Muscle layer of colon (tissue), 2 donors: ENCODE data around the gene IGSF9.

Source experiments
- H3K27ac ChIP-seq: one replicate; pipeline ENCODE4 v1.7.0; 2013; ENCODE audit warnings: low read depth, mild to moderate bottlenecking, low read length, moderate library complexity
- H3K27me3 ChIP-seq, 2 donors: one replicate each; pipeline ENCODE4 v1.7.0; 2013; ENCODE audit warnings: low read length in 2 of 2, mild to moderate bottlenecking in 2 of 2; ENCODE audit not compliant: insufficient read depth in 2 of 2, control insufficient read depth in 1 of 2
- H3K36me3 ChIP-seq: one replicate; pipeline ENCODE4 v1.7.0; 2013; ENCODE audit warnings: mild to moderate bottlenecking, low read length; ENCODE audit not compliant: insufficient read depth
- H3K4me1 ChIP-seq: one replicate; pipeline ENCODE4 v1.7.0; 2013; ENCODE audit warnings: mild to moderate bottlenecking, low read length; ENCODE audit not compliant: insufficient read depth
- H3K4me3 ChIP-seq, 2 donors: one replicate each; pipeline ENCODE4 v1.7.0; 2013; ENCODE audit warnings: low read length in 2 of 2, low read depth in 1 of 2, mild to moderate bottlenecking in 1 of 2, moderate library complexity in 1 of 2
- H3K9ac ChIP-seq: one replicate; pipeline ENCODE4 v1.7.0; 2013; ENCODE audit warnings: low read length
- H3K9me3 ChIP-seq: one replicate; pipeline ENCODE4 v1.7.0; 2013; ENCODE audit warnings: mild to moderate bottlenecking, low read length
- donor health status: abdominal sarcoma.
- donor health status: Adenocarcinoma of cecum.

The IGSF9 gene

GRCh38 chr1:159936273-159936904 is 9.0 kb downstream of the IGSF9 start:
- H3K27ac ChIP-seq, result no peak overlapping the region
- no peak overlapping the region for H3K9ac ChIP-seq
- no peaks in the 10 kb centered on the region for H3K4me1 ChIP-seq

GRCh38 chr1:159935719-159936272 is 9.6 kb downstream of the IGSF9 start:
- Histone ChIP-seq H3K36me3 (no peaks in the 10 kb centered on the region), H3K9ac (no peak overlapping the region), H3K27me3 (peaks cover 0 to 5% of the 10 kb centered on the region in 2 donors), H3K4me3 (no peak overlapping the region), H3K27ac (no peak overlapping the region), H3K9me3 (no peaks in the 10 kb centered on the region), H3K4me1 (no peaks in the 10 kb centered on the region)

More at GRCh38 chr1:159936273-159936904, 9.0 kb downstream of the IGSF9 start:
- Histone ChIP-seq H3K9me3 (no peaks in the 10 kb centered on the region), H3K27me3 (peaks cover 0 to 5% of the 10 kb centered on the region in 2 donors), H3K4me3 (no peak overlapping the region), H3K36me3 (no peaks in the 10 kb centered on the region)

GRCh38 chr1:159935305-159935704 is 10.1 kb downstream of the IGSF9 start:
- Histone ChIP-seq H3K27ac (no peak overlapping the region), H3K4me1 (no peaks in the 10 kb centered on the region), H3K27me3 (peaks cover 0 to 5% of the 10 kb centered on the region in 2 donors), H3K9me3 (no peaks in the 10 kb centered on the region), H3K36me3 (no peaks in the 10 kb centered on the region), H3K4me3 (no peak overlapping the region), H3K9ac (no peak overlapping the region)

- no peak overlapping the region for H3K27ac ChIP-seq
- no peak overlapping the region for H3K9ac ChIP-seq
- H3K27me3 ChIP-seq, result peaks cover 0 to 5% of the 10 kb centered on the region in 2 donors
- no peaks in the 10 kb centered on the region for H3K9me3 ChIP-seq
- H3K36me3 ChIP-seq, result no peaks in the 10 kb centered on the region
- no peak overlapping the region for H3K4me3 ChIP-seq
- H3K4me1 ChIP-seq, result no peaks in the 10 kb centered on the region
Observed at GRCh38 chr1:159934136-159935039, 11.0 kb downstream of the IGSF9 start.

GRCh38 chr1:159933347-159933746 is 12.1 kb downstream of the IGSF9 start:
- Histone ChIP-seq H3K9ac (no peak overlapping the region), H3K9me3 (no peaks in the 10 kb centered on the region), H3K4me3 (no peak overlapping the region), H3K27ac (no peak overlapping the region), H3K27me3 (peaks cover 0 to 5% of the 10 kb centered on the region in 2 donors), H3K4me1 (no peaks in the 10 kb centered on the region), H3K36me3 (no peaks in the 10 kb centered on the region)

GRCh38 chr1:159932296-159933285 is 12.8 kb downstream of the IGSF9 start:
- no peak overlapping the region for H3K9ac ChIP-seq
- H3K36me3 ChIP-seq, result no peaks in the 10 kb centered on the region
- no peak overlapping the region for H3K27ac ChIP-seq
- no peaks in the 10 kb centered on the region for H3K4me1 ChIP-seq
- H3K4me3 ChIP-seq, result no peak overlapping the region
- H3K9me3 ChIP-seq, result no peaks in the 10 kb centered on the region
- peaks cover 0 to 5% of the 10 kb centered on the region in 2 donors for H3K27me3 ChIP-seq

GRCh38 chr1:159931795-159932173 is 13.6 kb downstream of the IGSF9 start:
- Histone ChIP-seq H3K36me3 (no peaks in the 10 kb centered on the region), H3K9me3 (no peaks in the 10 kb centered on the region), H3K27ac (no peak overlapping the region), H3K4me1 (no peaks in the 10 kb centered on the region), H3K9ac (no peak overlapping the region), H3K27me3 (peaks cover 0 to 4% of the 10 kb centered on the region in 2 donors), H3K4me3 (no peak overlapping the region)

GRCh38 chr1:159931101-159931794 is 14.2 kb downstream of the IGSF9 start:
- peaks cover 4% of the 10 kb centered on the region for H3K4me1 ChIP-seq
- no peaks in the 10 kb centered on the region for H3K27me3 ChIP-seq
- no peaks in the 10 kb centered on the region for H3K9me3 ChIP-seq
- H3K4me3 ChIP-seq, result no peak overlapping the region
- H3K27ac ChIP-seq, result no peak overlapping the region
- H3K36me3 ChIP-seq, result no peaks in the 10 kb centered on the region
- H3K9ac ChIP-seq, result no peak overlapping the region

- H3K36me3 ChIP-seq, result no peaks in the 10 kb centered on the region
- H3K4me3 ChIP-seq, result no peak overlapping the region
- no peaks in the 10 kb centered on the region for H3K9me3 ChIP-seq
- H3K9ac ChIP-seq, result no peak overlapping the region
- no peaks in the 10 kb centered on the region for H3K27me3 ChIP-seq
- no peak overlapping the region for H3K27ac ChIP-seq
- H3K4me1 ChIP-seq, result peaks cover 9% of the 10 kb centered on the region
Observed at GRCh38 chr1:159930634-159931033, 14.8 kb downstream of the IGSF9 start.

GRCh38 chr1:159930216-159930615 is 15.2 kb downstream of the IGSF9 start:
- Histone ChIP-seq H3K36me3 (no peaks in the 10 kb centered on the region), H3K27ac (no peak overlapping the region), H3K27me3 (no peaks in the 10 kb centered on the region), H3K4me1 (peaks cover 9% of the 10 kb centered on the region), H3K4me3 (no peak overlapping the region), H3K9me3 (no peaks in the 10 kb centered on the region), H3K9ac (no peak overlapping the region)
